Retinal pigment epithelial cell (primary cell): ENCODE measurements around the gene TSHZ2.
"Not testable (repeated sequence)": the region's sequence is repeated elsewhere in the genome, so short reads cannot be mapped to it uniquely, and the experiment has no call there.

ENCODE experiments used
- DNase-seq: peaks from one replicate; pipeline ENCODE4 v3.0.0-alpha.2; 2010; ENCODE audit warnings: low read depth
- H3K4me3 ChIP-seq: 2 replicates; pipeline ENCODE4 v1.5.1; 2011; ENCODE audit warnings: mild to moderate bottlenecking, low read length, control low read depth, moderate library complexity
- CTCF ChIP-seq: conservative IDR thresholded peaks from 2 replicates; pipeline ENCODE4 v1.5.1; 2011; ENCODE audit warnings: low read depth, low read length, control low read depth, inconsistent platforms

TSHZ2 gene

DNA sequence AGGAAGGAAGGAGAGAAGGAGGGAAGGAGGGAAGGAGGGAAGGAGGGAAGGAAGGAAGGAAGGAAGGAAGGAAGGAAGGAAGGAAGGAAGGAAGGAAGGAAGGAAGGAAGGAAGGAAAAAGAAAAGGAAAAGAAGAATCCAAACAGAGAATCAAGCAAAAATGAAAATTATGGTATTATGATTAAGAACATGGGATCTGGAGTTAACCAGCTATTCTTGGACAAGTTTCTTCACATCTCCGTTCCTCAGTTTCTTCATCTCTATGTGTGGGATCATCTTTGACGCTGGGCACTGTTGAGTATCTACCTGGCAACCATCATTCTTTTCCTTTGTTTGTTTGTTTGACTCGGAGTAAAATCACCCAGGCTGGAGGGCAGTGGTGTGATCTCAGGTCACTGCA is 549.9 kb downstream of the TSHZ2 start:
- no peak overlapping the region for H3K4me3 ChIP-seq
- no peak for DNase-seq
- TF ChIP-seq CTCF: no peak

GRCh38 chr20:53522696-53523095 is 550.5 kb downstream of the TSHZ2 start:
- DNase-seq: no peak
- no peak overlapping the region for H3K4me3 ChIP-seq
- TF ChIP-seq CTCF: no peak

GRCh38 chr20:53523615-53524014 is 551.5 kb downstream of the TSHZ2 start:
- not testable (repeated sequence) for H3K4me3 ChIP-seq, DNase-seq

DNA sequence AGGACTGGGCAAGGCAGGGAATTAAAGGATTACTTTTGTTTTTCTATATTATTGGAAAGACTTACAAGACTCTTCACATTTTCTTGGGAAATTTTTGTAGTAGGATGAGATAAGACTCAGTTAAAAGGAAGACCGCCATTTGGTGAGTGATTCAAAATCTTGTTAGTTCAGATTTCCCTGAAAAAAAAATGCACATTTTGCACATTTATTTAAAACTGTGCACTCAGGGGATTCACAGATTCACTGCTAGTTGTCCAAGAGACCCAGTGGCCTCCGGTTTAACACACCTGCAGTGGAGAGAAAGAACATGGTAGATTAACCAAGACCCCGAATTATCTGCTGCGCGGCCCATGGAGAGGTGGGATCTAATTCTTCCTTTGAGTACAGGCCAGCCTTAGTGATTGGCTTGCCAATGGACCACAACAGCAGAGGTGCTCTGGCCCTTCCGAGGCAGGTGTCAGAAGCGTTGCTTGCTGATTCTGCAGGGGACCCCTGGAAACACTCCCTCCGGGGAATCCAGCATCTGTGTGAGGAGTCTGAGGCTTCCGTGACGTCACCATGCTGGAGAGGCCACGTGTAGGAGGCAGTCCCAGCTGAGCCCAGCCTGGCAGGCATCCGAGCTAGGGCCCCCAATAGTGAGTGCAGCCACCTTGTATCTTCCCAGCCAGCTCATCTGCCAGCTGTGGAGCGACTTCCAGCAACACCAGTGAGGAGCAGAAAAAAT is 552.6 kb downstream of the TSHZ2 start:
- no peak overlapping the region for H3K4me3 ChIP-seq
- no peak for DNase-seq
- no peak for TF ChIP-seq CTCF

DNA sequence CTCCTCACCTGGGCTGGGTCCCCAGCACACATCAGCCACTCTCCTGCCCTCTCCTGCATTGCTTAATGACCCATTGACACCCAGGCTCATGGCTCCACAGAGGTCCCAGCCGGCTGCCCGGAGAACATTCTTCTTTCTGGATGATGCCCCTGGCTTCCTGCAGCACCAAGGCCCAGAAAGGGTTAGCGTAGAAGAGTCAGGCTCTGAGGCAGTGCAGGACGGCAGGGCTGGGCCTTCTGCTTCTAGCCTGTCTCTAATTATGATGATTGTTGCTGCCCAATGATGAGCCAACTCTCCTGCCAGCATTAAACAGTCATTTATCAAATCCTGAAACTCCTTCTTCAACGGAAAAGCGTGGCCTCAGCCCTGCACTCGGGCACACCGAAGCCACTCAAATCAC is 555.0 kb downstream of the TSHZ2 start:
- H3K4me3 ChIP-seq: no peak overlapping the region
- no peak for DNase-seq
- TF ChIP-seq CTCF: no peak

DNA sequence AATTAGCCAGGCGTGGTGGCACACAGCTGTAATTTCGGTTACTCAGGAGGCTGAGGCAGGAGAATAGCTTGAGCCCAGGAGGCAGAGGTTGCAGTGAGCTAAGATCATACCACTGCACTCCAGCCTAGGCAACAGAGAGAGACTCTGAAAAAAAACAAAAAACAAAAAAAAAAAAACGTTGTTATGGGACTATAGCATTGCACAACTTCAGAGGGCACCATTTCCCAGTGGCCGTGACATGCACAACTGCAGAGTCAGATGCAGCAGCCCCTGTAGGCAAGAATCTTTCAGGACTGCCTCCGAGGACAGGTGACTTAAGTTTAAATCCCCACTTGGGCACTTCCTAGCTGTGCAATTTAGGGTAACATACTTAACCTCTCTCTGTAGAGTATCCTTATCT is 557.5 kb downstream of the TSHZ2 start:
- H3K4me3 ChIP-seq: no peak overlapping the region
- DNase-seq: no peak
- no peak for TF ChIP-seq CTCF

- DNase-seq: no peak
- H3K4me3 ChIP-seq: no peak overlapping the region
- TF ChIP-seq CTCF: no peak
Measured at GRCh38 chr20:53530440-53530839, 558.3 kb downstream of the TSHZ2 start.

DNA sequence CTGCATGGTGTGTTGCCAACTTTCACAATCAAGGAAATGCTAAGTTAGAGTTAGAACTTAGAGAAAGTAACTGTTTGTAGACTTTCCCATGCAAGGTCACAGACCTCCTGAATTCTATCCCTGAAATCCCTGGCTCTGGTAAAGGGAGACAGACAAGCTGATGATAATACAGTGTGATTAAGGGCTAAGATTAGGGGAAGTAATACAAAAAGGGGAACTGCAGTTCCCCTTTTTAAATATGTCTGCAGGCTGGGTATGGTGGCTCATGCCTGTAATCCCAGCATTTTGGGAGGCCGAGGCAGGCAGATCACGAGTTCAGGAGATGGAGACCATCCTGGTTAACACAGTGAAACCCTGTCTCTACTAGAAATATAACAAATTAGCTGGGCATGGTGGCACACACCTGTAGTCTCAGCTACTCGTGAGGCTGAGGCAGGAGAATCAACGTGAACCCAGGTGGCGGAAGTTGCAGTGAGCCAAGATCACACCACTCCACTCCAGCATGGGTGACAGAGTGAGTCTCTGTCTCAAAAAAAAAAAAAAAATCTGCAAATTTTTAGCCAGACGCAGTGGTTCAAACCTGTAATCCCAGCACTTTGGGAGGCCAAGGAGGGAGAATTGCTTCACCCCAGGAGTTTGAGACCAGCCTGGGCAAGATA is 560.6 kb downstream of the TSHZ2 start:
- H3K4me3 ChIP-seq, DNase-seq: not testable (repeated sequence)
